BE2C (cell line): ENCODE results near the gene ZBTB40.

ENCODE experiments used
- DNase-seq: peaks from one replicate; pipeline ENCODE4 v3.0.0-alpha.2; 2020
- H3K27me3 ChIP-seq: fragments of 250-450 bp; sonication (Bioruptor Pico); 2 replicates; pipeline ENCODE4 v1.5.1; 2020; ENCODE audit warnings: mild to moderate bottlenecking
- H3K36me3 ChIP-seq: fragments of 250-450 bp; sonication (Bioruptor Pico); 2 replicates; pipeline ENCODE4 v1.5.1; 2020; ENCODE audit warnings: mild to moderate bottlenecking
- H3K4me1 ChIP-seq: fragments of 250-450 bp; sonication (Bioruptor Pico); 2 replicates; pipeline ENCODE4 v1.5.1; 2020
- H3K4me3 ChIP-seq: 2 replicates; pipeline ENCODE4 v1.5.1; 2011; ENCODE audit warnings: low read depth, low read length
- H3K9me3 ChIP-seq: fragments of 250-450 bp; sonication (Bioruptor Pico); 2 replicates; pipeline ENCODE4 v1.5.1; 2020
- TF ChIP-seq, protein P1 (sequence below): IDR thresholded peaks from 2 replicates; pipeline ENCODE4 v1.5.1; 2012; ENCODE audit warnings: mild to moderate bottlenecking, low read depth, low read length

The ZBTB40 gene

DNA sequence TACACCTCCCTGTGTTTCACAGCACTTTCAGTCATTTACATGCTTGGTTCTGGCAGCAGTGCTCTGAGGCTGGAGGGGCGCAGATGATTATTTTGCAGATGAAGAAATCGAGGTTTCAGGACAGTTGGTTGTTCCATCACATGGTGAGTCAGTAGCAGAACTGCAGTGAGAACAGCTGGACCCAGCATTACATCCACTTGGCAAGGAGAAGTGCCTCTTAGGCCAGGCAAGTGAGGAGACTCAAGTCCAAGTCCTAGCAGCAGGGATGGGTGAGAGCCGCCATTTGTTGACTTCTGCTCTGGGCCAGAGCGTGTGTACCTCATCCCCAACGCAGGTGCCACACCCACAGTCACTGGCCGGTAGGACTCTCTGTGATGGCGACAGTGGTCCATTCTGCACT is 84.9 kb downstream of the ZBTB40 start:
- no peaks in the 10 kb centered on the region for H3K36me3 ChIP-seq
- H3K9me3 ChIP-seq = no peaks in the 10 kb centered on the region
- no peak overlapping the region for H3K4me3 ChIP-seq
- TF ChIP-seq, protein P1, sequence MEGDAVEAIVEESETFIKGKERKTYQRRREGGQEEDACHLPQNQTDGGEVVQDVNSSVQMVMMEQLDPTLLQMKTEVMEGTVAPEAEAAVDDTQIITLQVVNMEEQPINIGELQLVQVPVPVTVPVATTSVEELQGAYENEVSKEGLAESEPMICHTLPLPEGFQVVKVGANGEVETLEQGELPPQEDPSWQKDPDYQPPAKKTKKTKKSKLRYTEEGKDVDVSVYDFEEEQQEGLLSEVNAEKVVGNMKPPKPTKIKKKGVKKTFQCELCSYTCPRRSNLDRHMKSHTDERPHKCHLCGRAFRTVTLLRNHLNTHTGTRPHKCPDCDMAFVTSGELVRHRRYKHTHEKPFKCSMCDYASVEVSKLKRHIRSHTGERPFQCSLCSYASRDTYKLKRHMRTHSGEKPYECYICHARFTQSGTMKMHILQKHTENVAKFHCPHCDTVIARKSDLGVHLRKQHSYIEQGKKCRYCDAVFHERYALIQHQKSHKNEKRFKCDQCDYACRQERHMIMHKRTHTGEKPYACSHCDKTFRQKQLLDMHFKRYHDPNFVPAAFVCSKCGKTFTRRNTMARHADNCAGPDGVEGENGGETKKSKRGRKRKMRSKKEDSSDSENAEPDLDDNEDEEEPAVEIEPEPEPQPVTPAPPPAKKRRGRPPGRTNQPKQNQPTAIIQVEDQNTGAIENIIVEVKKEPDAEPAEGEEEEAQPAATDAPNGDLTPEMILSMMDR = no peak
- DNase-seq = no peak
- peaks cover 7% of the 10 kb centered on the region for H3K4me1 ChIP-seq
- H3K27me3 ChIP-seq = no peaks in the 10 kb centered on the region

DNA sequence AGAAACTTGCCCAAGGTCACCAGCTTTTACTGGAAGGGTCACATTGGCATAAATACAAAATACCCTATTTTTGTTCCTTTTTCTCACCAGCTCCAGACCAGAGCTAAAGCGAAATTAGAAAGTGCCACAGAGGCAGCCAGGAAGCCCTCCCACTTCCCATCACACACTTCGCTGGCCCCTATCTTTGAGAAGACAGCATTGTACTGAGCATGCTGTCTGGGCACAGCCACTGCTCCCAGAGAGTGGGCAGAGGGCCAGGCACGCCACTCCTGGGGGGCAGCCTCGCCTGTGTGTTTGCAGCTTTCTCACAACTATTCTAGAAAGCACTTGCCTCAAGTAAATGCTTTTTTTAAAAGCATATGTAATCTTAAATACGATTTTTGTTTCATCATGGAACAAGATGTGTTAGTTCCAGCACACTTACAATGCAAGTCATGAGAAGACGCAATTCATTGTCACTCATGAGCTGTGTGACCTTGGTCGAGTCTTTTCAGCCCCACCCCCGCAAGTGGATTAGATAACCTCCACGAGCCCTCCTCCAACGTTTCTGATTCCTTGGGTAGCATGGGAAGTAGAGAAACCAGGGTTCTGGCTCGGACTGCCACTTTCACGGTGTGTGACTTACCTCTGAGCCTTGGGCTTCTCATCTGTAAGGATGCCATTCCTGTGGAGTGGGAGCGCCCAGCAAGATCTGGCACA is 85.9 kb downstream of the ZBTB40 start:
- TF ChIP-seq, protein P1 = no peak
- Histone ChIP-seq H3K4me1 (peaks cover 5% of the 10 kb centered on the region), H3K36me3 (no peaks in the 10 kb centered on the region), H3K27me3 (no peaks in the 10 kb centered on the region), H3K4me3 (no peak overlapping the region), H3K9me3 (no peaks in the 10 kb centered on the region)
- DNase-seq = no peak

DNA sequence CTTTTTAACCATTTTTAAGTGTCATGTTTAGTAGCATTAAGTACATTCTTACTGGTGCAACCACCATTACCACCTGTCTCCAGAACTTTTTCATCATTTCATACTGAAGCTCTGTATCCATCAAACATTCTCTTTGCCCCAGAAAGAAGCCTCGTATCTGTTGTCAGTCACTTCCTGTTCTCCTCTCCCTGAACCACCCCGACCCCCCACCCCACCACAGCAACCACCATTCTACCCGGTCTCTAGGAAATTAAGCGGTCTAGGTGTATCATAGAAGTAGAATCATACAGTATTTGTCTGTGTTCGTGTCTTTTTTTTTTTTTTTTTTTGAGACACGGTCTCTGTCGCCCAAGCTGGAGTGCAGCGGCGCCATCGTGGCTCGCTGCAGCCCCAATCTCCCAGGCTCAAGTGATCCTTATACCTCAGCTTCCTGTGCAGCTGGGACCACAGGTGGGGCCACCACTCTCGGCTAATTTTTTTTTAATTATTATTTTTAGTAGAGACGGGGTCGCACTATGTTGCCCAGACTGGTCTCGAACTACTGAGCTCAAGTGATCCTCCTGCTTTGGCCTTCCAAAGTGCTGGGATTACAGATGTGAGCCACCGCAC is 88.0 kb downstream of the ZBTB40 start:
- no peaks in the 10 kb centered on the region for H3K4me1 ChIP-seq
- no peak for DNase-seq
- TF ChIP-seq, protein P1 = no peak
- H3K9me3 ChIP-seq = no peaks in the 10 kb centered on the region
- H3K4me3 ChIP-seq = no peak overlapping the region
- H3K36me3 ChIP-seq = no peaks in the 10 kb centered on the region
- H3K27me3 ChIP-seq = no peaks in the 10 kb centered on the region

DNA sequence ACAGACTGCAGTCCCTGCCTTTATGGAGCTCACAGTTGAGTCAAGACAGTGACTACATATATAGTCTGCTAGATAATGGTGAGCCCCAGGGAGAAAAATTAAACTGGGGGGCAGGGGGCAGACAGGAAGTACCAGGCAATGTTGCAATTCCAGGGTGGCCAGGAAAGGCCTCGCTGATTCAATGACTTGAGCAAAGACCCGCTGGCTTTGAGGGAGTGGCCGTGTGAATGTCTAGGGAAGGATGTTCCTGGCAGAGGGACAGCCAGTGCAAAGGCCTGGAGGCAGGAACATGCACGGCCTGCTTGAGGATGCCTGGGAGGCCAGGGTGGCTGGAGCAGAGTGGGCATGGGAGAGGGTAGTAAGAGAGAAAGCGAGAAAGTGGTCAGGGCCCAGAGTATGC is 88.7 kb downstream of the ZBTB40 start:
- H3K4me3 ChIP-seq = no peak overlapping the region
- no peaks in the 10 kb centered on the region for H3K4me1 ChIP-seq
- DNase-seq = no peak
- H3K27me3 ChIP-seq = no peaks in the 10 kb centered on the region
- no peaks in the 10 kb centered on the region for H3K36me3 ChIP-seq
- TF ChIP-seq, protein P1 = no peak
- no peaks in the 10 kb centered on the region for H3K9me3 ChIP-seq

DNA sequence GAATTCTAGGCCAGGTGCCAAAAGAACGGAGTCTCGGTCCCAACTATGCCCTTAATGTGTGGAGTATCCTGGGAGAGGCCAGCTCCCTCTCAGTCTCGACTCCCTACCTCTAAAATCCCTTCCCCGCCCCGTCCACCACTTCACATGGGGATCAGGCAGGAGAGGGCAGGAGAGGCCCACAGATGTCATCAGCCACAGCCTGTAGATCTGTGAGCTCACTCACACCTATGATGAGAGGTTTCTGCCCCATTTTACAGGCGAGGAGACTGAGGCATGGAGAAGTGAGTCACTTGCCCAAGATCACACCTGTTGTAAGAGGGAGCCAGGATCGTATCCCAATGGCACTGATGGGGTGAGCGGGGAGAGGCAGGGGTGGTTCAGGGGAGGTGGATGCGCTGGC is 91.2 kb downstream of the ZBTB40 start:
- DNase-seq = no peak
- Histone ChIP-seq H3K27me3 (no peaks in the 10 kb centered on the region), H3K4me3 (no peak overlapping the region), H3K9me3 (no peaks in the 10 kb centered on the region), H3K4me1 (no peaks in the 10 kb centered on the region), H3K36me3 (no peaks in the 10 kb centered on the region)
- TF ChIP-seq, protein P1 = no peak

DNA sequence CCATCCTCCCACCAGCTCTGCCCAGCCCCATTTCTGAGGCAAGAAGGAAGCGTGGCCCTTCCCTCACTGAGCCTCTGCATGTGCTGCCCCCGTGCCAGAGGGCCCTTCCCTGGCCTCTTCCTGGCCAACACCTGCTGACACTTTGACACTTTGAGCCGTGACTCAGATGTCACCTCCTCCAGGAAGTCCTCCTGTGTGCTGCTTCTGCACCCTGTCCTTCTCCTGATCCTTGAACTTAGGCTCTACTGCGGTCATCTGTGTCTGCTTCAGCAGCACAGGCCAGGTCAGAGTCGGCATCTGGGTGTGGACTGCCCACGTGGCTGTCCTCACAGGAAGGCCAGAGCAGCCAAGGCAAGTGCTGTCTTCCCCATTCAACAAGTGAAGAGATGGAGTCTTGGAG is 92.0 kb downstream of the ZBTB40 start:
- no peak for DNase-seq
- Histone ChIP-seq H3K36me3 (no peaks in the 10 kb centered on the region), H3K4me1 (no peaks in the 10 kb centered on the region), H3K4me3 (no peak overlapping the region), H3K27me3 (no peaks in the 10 kb centered on the region), H3K9me3 (no peaks in the 10 kb centered on the region)
- TF ChIP-seq, protein P1 = no peak
